Fibroblast of skin of right biceps (primary cell): ENCODE results near the gene TBKBP1.

Source experiments
- DNase-seq: peaks from one replicate; pipeline ENCODE4 v3.0.0-alpha.2; 2013

TBKBP1 gene

GRCh38 chr17:47716375-47716774 is 22.4 kb downstream of the TBKBP1 start:
- DNase-seq: no peak

- DNase-seq: no peak
Measured at GRCh38 chr17:47717261-47717697, 23.3 kb downstream of the TBKBP1 start.

GRCh38 chr17:47717979-47718621 is 24.1 kb downstream of the TBKBP1 start:
- no peak for DNase-seq

- DNase-seq: no peak
Measured at GRCh38 chr17:47718634-47719405, 24.9 kb downstream of the TBKBP1 start.

- peak; percentile 89 for DNase-seq
Measured at GRCh38 chr17:47719411-47720152, 25.6 kb downstream of the TBKBP1 start.

- DNase-seq: no peak
Measured at GRCh38 chr17:47720196-47720595, 26.2 kb downstream of the TBKBP1 start.

- peak; percentile 69 for DNase-seq
Measured at GRCh38 chr17:47720754-47721533, 27.0 kb downstream of the TBKBP1 start.

GRCh38 chr17:47721725-47722124 is 27.8 kb downstream of the TBKBP1 start:
- DNase-seq: no peak

- no peak for DNase-seq
Measured at GRCh38 chr17:47724705-47725104, 30.7 kb downstream of the TBKBP1 start.

- no peak for DNase-seq
Measured at GRCh38 chr17:47725446-47726111, 31.6 kb downstream of the TBKBP1 start.

GRCh38 chr17:47726796-47727703 is 33.1 kb downstream of the TBKBP1 start:
- no peak for DNase-seq

- no peak for DNase-seq
Measured at GRCh38 chr17:47727704-47728036, 33.7 kb downstream of the TBKBP1 start.

- no peak for DNase-seq
Measured at GRCh38 chr17:47728214-47728877, 34.4 kb downstream of the TBKBP1 start.

- DNase-seq: no peak
Measured at GRCh38 chr17:47729476-47729875, 35.5 kb downstream of the TBKBP1 start.

GRCh38 chr17:47730681-47731080 is 36.7 kb downstream of the TBKBP1 start:
- DNase-seq: no peak

GRCh38 chr17:47731396-47731795 is 37.4 kb downstream of the TBKBP1 start:
- DNase-seq: no peak

- no peak for DNase-seq
Measured at GRCh38 chr17:47732399-47733046, 38.6 kb downstream of the TBKBP1 start.

GRCh38 chr17:47733047-47733673 is 39.2 kb downstream of the TBKBP1 start, which contains the start of gene TBX21:
Gene TBX21, plus strand, starts transcription at chr17:47733236. Its CDS starts 219 bp downstream, at chr17:47733455.
- peak; percentile 57 for DNase-seq

- DNase-seq: no peak
Measured at GRCh38 chr17:47733674-47734410, 39.9 kb downstream of the TBKBP1 start.
